Measurements from ENCODE around the gene ACMSD. TPM values are rescaled to one million over a fixed set of nuclear protein-coding genes. Genes with fewer than 3 reads are reported as not detected.
"Not testable (repeated sequence)": the region's sequence is repeated elsewhere in the genome, so short reads cannot be mapped to it uniquely, and the experiment has no call there.

Gene ACMSD
- total and polyA plus RNA-seq, 2 donors = not detected

DNA sequence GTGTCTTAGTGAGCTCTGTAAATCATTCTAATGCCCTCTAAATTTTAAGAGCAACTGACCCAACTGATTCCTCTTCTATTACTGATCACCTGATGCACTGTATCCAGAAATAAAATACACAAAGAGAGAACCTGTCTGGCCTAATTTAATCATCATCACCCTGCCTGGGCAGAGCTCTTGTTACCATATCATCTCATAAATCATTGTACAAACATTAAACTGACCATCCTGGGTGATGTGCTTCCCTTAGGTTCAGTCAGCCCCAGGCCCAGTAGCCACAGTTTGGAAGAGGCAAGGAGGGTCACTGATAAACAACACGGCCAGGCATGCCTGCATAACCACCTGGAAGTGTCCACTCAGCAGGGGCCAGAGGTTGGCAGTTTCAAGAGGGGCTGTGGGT is 22.7 kb upstream of the ACMSD start:
- Histone ChIP-seq H3K36me3 (ENCODE audit: control insufficient read depth in 2 of 2, insufficient read depth in 2 of 2, low read length in 1 of 2) (no peaks in the 10 kb centered on the region), H3K4me3 (ENCODE audit: low read length in 2 of 2) (no peak overlapping the region), H3K27ac (ENCODE audit: low read depth in 1 of 2, low read length in 1 of 2) (no peak overlapping the region), H3K4me1 (ENCODE audit: control insufficient read depth in 2 of 2, insufficient read depth in 2 of 2, low read length in 2 of 2) (no peaks in the 10 kb centered on the region), H3K27me3 (ENCODE audit: control insufficient read depth in 2 of 2, insufficient read depth in 1 of 2, low read length in 1 of 2) (no peaks in the 10 kb centered on the region), H3K9me3 (ENCODE audit: control insufficient read depth in 2 of 2, insufficient read depth in 1 of 2, low read length in 1 of 2) (peaks cover 0 to 4% of the 10 kb centered on the region in 2 donors)
- no peak for DNase-seq (ENCODE audit: low read depth in 6 of 9, low spot score in 9 of 9)
- WGBS = 83% methylated on average over 1 of the region's 1 CpG

DNA sequence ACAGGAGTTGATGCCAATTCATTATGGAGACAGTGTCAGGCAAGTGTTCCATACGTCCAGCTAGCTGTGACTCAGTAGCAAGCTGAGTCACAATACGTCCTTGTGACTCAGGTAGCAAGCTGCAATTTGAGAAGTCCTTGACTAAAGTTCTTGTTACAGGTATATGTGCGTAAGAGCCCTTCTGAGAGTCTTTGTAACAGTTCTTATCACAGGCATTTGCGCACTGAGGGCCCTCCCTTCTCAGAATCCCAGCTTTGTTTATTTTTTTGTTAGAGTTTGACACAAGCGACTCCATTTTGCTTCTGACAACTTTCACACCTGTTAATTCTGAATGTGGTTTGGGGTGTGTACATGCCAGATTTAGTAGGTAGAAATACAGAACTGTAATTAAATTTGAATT is 20.1 kb upstream of the ACMSD start:
- H3K4me3 ChIP-seq (ENCODE audit: low read length in 2 of 2) = no peak overlapping the region
- 98% methylated on average over 5 of the region's 5 CpGs for WGBS
- H3K36me3 ChIP-seq (ENCODE audit: control insufficient read depth in 2 of 2, insufficient read depth in 2 of 2, low read length in 1 of 2) = no peaks in the 10 kb centered on the region
- no peak overlapping the region for H3K27ac ChIP-seq (ENCODE audit: low read depth in 1 of 2, low read length in 1 of 2)
- no peaks in the 10 kb centered on the region for H3K4me1 ChIP-seq (ENCODE audit: control insufficient read depth in 2 of 2, insufficient read depth in 2 of 2, low read length in 2 of 2)
- no peaks in the 10 kb centered on the region for H3K9me3 ChIP-seq (ENCODE audit: control insufficient read depth in 2 of 2, insufficient read depth in 1 of 2, low read length in 1 of 2)
- H3K27me3 ChIP-seq (ENCODE audit: control insufficient read depth in 2 of 2, insufficient read depth in 1 of 2, low read length in 1 of 2) = no peaks in the 10 kb centered on the region
- DNase-seq (ENCODE audit: low read depth in 6 of 9, low spot score in 9 of 9) = no peak

DNA sequence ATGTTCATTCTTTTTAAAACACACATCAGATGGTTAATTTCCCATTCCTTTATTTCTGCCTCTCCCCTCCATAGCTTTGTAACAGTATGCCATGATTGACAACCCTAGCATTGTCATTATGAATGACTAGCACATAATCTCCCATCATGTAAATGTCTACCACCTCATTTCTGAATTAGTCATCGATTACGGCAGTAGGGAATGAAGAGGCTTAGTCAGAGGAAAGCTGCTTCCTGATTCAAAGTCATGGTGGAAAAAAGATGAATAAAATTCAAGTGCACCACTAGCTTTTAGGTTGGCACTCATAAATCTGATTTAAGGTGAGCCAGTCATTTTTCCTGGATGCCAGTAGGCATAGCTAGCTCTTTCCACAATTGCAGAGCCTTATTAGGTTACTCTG is 19.1 kb upstream of the ACMSD start:
- no peak overlapping the region for H3K4me3 ChIP-seq (ENCODE audit: low read length in 2 of 2)
- H3K36me3 ChIP-seq (ENCODE audit: control insufficient read depth in 2 of 2, insufficient read depth in 2 of 2, low read length in 1 of 2) = no peaks in the 10 kb centered on the region
- H3K27ac ChIP-seq (ENCODE audit: low read depth in 1 of 2, low read length in 1 of 2) = no peak overlapping the region
- H3K27me3 ChIP-seq (ENCODE audit: control insufficient read depth in 2 of 2, insufficient read depth in 1 of 2, low read length in 1 of 2) = no peaks in the 10 kb centered on the region
- no peak for DNase-seq (ENCODE audit: low read depth in 6 of 9, low spot score in 9 of 9)
- no peaks in the 10 kb centered on the region for H3K4me1 ChIP-seq (ENCODE audit: control insufficient read depth in 2 of 2, insufficient read depth in 2 of 2, low read length in 2 of 2)
- WGBS = 95% methylated on average over 2 of the region's 2 CpGs
- H3K9me3 ChIP-seq (ENCODE audit: control insufficient read depth in 2 of 2, insufficient read depth in 1 of 2, low read length in 1 of 2) = no peaks in the 10 kb centered on the region

DNA sequence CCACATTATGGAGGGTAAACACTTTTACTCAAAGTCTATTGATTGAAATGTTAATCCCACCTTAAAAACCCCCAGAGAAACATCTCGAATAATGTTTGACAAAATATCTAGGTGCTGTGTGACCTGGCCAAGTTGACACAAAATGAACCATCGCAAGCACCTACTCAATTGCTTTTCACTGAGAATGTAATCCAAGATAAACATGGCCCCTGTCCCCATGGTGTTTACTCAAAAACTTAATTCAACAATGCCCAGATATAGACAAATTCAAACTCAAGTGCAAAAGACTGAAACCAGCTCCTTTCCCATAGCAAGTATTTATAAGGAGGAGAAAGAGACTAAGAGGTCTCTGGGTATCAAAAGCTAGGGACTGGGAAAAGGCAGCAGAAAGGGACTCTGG is 15.0 kb upstream of the ACMSD start:
- H3K27me3 ChIP-seq (ENCODE audit: control insufficient read depth in 2 of 2, insufficient read depth in 1 of 2, low read length in 1 of 2) = no peaks in the 10 kb centered on the region
- H3K27ac ChIP-seq (ENCODE audit: low read depth in 1 of 2, low read length in 1 of 2) = no peak overlapping the region
- H3K9me3 ChIP-seq (ENCODE audit: control insufficient read depth in 2 of 2, insufficient read depth in 1 of 2, low read length in 1 of 2) = no peaks in the 10 kb centered on the region
- H3K4me3 ChIP-seq (ENCODE audit: low read length in 2 of 2) = no peak overlapping the region
- 96% methylated on average over 2 of the region's 2 CpGs for WGBS
- DNase-seq (ENCODE audit: low read depth in 6 of 9, low spot score in 9 of 9) = no peak
- H3K4me1 ChIP-seq (ENCODE audit: control insufficient read depth in 2 of 2, insufficient read depth in 2 of 2, low read length in 2 of 2) = no peaks in the 10 kb centered on the region
- H3K36me3 ChIP-seq (ENCODE audit: control insufficient read depth in 2 of 2, insufficient read depth in 2 of 2, low read length in 1 of 2) = no peaks in the 10 kb centered on the region

DNA sequence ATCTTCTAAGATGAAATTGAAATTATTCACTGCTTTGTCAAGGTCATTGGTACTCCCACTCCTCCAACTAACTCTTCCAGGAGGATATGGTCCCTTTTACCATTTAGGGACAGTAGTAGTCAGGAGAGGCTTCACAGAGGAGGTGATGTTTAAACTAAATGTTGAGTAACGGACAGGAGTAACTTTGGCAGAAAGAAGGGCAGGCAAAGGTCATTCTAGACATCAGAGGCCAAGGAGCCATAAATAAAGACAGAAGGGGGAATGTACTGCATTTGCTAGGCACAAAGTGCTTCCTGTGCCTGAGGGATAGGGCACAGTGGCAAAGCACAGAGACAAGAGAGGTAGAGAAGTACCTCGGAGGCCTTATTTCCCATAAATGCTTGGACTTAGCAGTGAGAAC is 14.6 kb upstream of the ACMSD start:
- WGBS = 97% methylated on average over 2 of the region's 2 CpGs
- no peak overlapping the region for H3K27ac ChIP-seq (ENCODE audit: low read depth in 1 of 2, low read length in 1 of 2)
- H3K4me1 ChIP-seq (ENCODE audit: control insufficient read depth in 2 of 2, insufficient read depth in 2 of 2, low read length in 2 of 2) = no peaks in the 10 kb centered on the region
- DNase-seq (ENCODE audit: low read depth in 6 of 9, low spot score in 9 of 9) = no peak
- H3K4me3 ChIP-seq (ENCODE audit: low read length in 2 of 2) = no peak overlapping the region
- no peaks in the 10 kb centered on the region for H3K36me3 ChIP-seq (ENCODE audit: control insufficient read depth in 2 of 2, insufficient read depth in 2 of 2, low read length in 1 of 2)
- no peaks in the 10 kb centered on the region for H3K9me3 ChIP-seq (ENCODE audit: control insufficient read depth in 2 of 2, insufficient read depth in 1 of 2, low read length in 1 of 2)
- no peaks in the 10 kb centered on the region for H3K27me3 ChIP-seq (ENCODE audit: control insufficient read depth in 2 of 2, insufficient read depth in 1 of 2, low read length in 1 of 2)

DNA sequence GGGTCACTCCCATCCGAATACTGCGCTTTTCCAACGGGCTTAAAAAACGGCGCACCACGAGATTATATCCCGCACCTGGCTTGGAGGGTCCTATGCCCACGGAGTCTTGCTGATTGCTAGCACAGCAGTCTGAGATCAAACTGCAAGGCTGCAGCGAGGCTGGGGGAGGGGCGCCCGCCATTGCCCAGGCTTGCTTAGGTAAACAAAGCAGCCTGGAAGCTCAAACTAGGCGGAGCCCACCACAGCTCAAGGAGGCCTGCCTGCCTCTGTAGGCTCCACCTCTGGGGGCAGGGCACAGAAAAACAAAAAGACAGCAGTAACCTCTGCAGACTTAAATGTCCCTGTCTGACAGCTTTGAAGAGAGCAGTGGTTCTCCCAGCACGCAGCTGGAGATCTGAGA is 12.7 kb upstream of the ACMSD start:
- H3K27ac ChIP-seq (ENCODE audit: low read depth in 1 of 2, low read length in 1 of 2); H3K9me3 ChIP-seq (ENCODE audit: control insufficient read depth in 2 of 2, insufficient read depth in 1 of 2, low read length in 1 of 2); DNase-seq (ENCODE audit: low read depth in 6 of 9, low spot score in 9 of 9); H3K4me1 ChIP-seq (ENCODE audit: control insufficient read depth in 2 of 2, insufficient read depth in 2 of 2, low read length in 2 of 2); H3K36me3 ChIP-seq (ENCODE audit: control insufficient read depth in 2 of 2, insufficient read depth in 2 of 2, low read length in 1 of 2); H3K27me3 ChIP-seq (ENCODE audit: control insufficient read depth in 2 of 2, insufficient read depth in 1 of 2, low read length in 1 of 2); H3K4me3 ChIP-seq (ENCODE audit: low read length in 2 of 2): not testable (repeated sequence)
- WGBS = 95% methylated on average over 13 of the region's 13 CpGs

DNA sequence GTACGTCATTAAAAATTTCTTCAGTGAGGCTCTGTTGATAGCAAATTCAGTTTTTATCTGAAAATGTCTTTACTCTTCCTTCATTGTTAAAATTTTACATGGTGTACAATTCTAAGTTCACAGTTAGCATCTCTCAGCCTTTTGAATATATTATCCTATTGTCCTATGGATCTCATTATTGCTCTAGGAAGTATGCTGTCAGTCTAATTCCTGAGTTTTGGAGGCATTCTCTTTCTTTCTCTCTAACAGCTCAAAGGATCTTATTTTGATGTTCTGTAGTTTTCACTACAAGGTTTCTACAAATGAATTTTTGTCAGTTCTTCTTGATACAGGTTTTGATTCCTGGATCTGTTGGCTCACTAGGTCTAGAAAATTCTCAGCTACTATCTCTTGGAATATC is 2.9 kb upstream of the ACMSD start:
- H3K9me3 ChIP-seq (ENCODE audit: control insufficient read depth in 2 of 2, insufficient read depth in 1 of 2, low read length in 1 of 2) = no peaks in the 10 kb centered on the region
- H3K4me3 ChIP-seq (ENCODE audit: low read length in 2 of 2) = no peak overlapping the region
- DNase-seq (ENCODE audit: low read depth in 6 of 9, low spot score in 9 of 9) = no peak
- 96% methylated on average over 1 of the region's 1 CpG for WGBS
- no peaks in the 10 kb centered on the region for H3K27me3 ChIP-seq (ENCODE audit: control insufficient read depth in 2 of 2, insufficient read depth in 1 of 2, low read length in 1 of 2)
- no peak overlapping the region for H3K27ac ChIP-seq (ENCODE audit: low read depth in 1 of 2, low read length in 1 of 2)
- no peaks in the 10 kb centered on the region for H3K36me3 ChIP-seq (ENCODE audit: control insufficient read depth in 2 of 2, insufficient read depth in 2 of 2, low read length in 1 of 2)
- no peaks in the 10 kb centered on the region for H3K4me1 ChIP-seq (ENCODE audit: control insufficient read depth in 2 of 2, insufficient read depth in 2 of 2, low read length in 2 of 2)

DNA sequence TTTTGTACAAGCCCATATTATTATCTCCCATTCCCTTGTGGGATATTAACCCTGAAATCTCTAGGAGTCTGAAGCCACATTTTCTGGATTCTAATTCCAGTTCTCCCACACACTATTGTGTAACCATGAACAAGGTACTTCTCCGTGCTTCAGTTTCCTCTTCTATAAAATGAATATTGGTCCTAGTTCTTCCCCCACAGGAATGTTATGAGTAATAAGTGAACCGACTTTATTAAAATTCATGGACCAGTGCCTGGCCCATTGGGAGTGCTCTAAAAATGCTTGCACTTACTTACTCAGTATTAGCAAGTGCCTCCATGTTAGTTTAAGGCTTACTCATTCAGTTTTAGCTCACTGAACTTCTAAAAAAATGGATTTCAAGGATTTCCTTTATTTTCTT is 1.4 kb upstream of the ACMSD start:
- H3K36me3 ChIP-seq (ENCODE audit: control insufficient read depth in 2 of 2, insufficient read depth in 2 of 2, low read length in 1 of 2) = no peaks in the 10 kb centered on the region
- no peaks in the 10 kb centered on the region for H3K9me3 ChIP-seq (ENCODE audit: control insufficient read depth in 2 of 2, insufficient read depth in 1 of 2, low read length in 1 of 2)
- no peak overlapping the region for H3K4me3 ChIP-seq (ENCODE audit: low read length in 2 of 2)
- no peak overlapping the region for H3K27ac ChIP-seq (ENCODE audit: low read depth in 1 of 2, low read length in 1 of 2)
- no peaks in the 10 kb centered on the region for H3K27me3 ChIP-seq (ENCODE audit: control insufficient read depth in 2 of 2, insufficient read depth in 1 of 2, low read length in 1 of 2)
- no peaks in the 10 kb centered on the region for H3K4me1 ChIP-seq (ENCODE audit: control insufficient read depth in 2 of 2, insufficient read depth in 2 of 2, low read length in 2 of 2)
- no peak for DNase-seq (ENCODE audit: low read depth in 6 of 9, low spot score in 9 of 9)
- WGBS = 86% methylated on average over 2 of the region's 2 CpGs

DNA sequence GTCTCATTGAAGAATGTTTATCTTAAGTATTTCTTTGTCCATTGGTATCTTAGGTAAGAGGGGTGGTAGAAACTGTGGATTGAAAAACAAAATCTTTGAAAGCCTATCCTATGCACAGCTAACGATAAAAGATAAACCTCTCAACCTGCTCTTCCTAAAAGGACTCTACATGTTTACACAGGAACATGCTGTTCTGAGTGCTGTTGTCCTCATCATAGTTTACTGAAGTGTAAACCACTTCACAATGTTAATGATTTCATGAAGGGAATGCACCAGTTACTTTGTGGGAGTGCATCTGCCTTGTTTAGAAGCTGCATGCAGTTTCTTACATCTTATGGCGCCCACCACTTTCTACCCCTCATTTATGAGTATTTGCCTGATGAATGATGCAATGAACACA is 1.2 kb downstream of the ACMSD start:
- no peaks in the 10 kb centered on the region for H3K4me1 ChIP-seq (ENCODE audit: control insufficient read depth in 2 of 2, insufficient read depth in 2 of 2, low read length in 2 of 2)
- H3K9me3 ChIP-seq (ENCODE audit: control insufficient read depth in 2 of 2, insufficient read depth in 1 of 2, low read length in 1 of 2) = no peaks in the 10 kb centered on the region
- no peak overlapping the region for H3K27ac ChIP-seq (ENCODE audit: low read depth in 1 of 2, low read length in 1 of 2)
- H3K27me3 ChIP-seq (ENCODE audit: control insufficient read depth in 2 of 2, insufficient read depth in 1 of 2, low read length in 1 of 2) = no peaks in the 10 kb centered on the region
- WGBS = 98% methylated on average over 2 of the region's 2 CpGs
- no peak for DNase-seq (ENCODE audit: low read depth in 6 of 9, low spot score in 9 of 9)
- no peak overlapping the region for H3K4me3 ChIP-seq (ENCODE audit: low read length in 2 of 2)
- H3K36me3 ChIP-seq (ENCODE audit: control insufficient read depth in 2 of 2, insufficient read depth in 2 of 2, low read length in 1 of 2) = no peaks in the 10 kb centered on the region

DNA sequence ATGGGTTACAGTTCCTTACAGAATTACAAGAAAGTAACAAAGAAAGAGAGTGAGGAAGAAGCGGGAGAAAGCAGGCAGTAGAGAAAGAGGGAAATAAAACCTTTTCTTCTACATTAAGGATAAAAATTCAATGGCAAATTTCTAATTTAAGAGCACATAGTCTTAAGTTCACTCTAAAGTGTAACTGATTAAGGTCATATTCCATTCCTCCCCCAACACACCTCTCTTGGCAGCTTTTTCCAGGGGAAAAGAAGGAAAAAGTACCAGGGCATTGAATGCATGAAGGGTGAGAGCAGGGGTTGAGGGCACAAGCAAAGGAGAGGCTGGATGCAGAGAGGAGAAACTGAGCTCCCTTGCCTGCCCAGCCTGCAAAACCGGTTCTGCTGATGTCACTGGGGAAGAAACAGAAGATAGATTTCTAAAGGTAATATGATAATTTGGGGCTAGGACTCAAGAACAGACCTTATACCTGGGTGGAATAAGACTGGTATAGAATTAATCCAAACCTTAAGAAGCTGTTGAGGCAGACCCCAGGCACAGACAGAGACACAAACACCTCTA is 4.6 kb downstream of the ACMSD start:
- Histone ChIP-seq H3K9me3 (ENCODE audit: control insufficient read depth in 2 of 2, insufficient read depth in 1 of 2, low read length in 1 of 2) (no peaks in the 10 kb centered on the region), H3K27me3 (ENCODE audit: control insufficient read depth in 2 of 2, insufficient read depth in 1 of 2, low read length in 1 of 2) (no peaks in the 10 kb centered on the region), H3K36me3 (ENCODE audit: control insufficient read depth in 2 of 2, insufficient read depth in 2 of 2, low read length in 1 of 2) (no peaks in the 10 kb centered on the region), H3K27ac (ENCODE audit: low read depth in 1 of 2, low read length in 1 of 2) (no peak overlapping the region), H3K4me3 (ENCODE audit: low read length in 2 of 2) (no peak overlapping the region), H3K4me1 (ENCODE audit: control insufficient read depth in 2 of 2, insufficient read depth in 2 of 2, low read length in 2 of 2) (no peaks in the 10 kb centered on the region)
- DNase-seq (ENCODE audit: low read depth in 6 of 9, low spot score in 9 of 9) = no peak
- WGBS = 94% methylated on average over 2 of the region's 2 CpGs
